Muscle layer of colon (tissue), 2 donors: ENCODE measurements around the gene ASCC3.

Experiments
- H3K27ac ChIP-seq: one replicate; pipeline ENCODE4 v1.7.0; 2013; ENCODE audit warnings: low read depth, mild to moderate bottlenecking, low read length, moderate library complexity
- H3K27me3 ChIP-seq, 2 donors: one replicate each; pipeline ENCODE4 v1.7.0; 2013; ENCODE audit warnings: low read length in 2 of 2, mild to moderate bottlenecking in 2 of 2; ENCODE audit not compliant: insufficient read depth in 2 of 2, control insufficient read depth in 1 of 2
- H3K36me3 ChIP-seq: one replicate; pipeline ENCODE4 v1.7.0; 2013; ENCODE audit warnings: mild to moderate bottlenecking, low read length; ENCODE audit not compliant: insufficient read depth
- H3K4me1 ChIP-seq: one replicate; pipeline ENCODE4 v1.7.0; 2013; ENCODE audit warnings: mild to moderate bottlenecking, low read length; ENCODE audit not compliant: insufficient read depth
- H3K4me3 ChIP-seq, 2 donors: one replicate each; pipeline ENCODE4 v1.7.0; 2013; ENCODE audit warnings: low read length in 2 of 2, low read depth in 1 of 2, mild to moderate bottlenecking in 1 of 2, moderate library complexity in 1 of 2
- H3K9ac ChIP-seq: one replicate; pipeline ENCODE4 v1.7.0; 2013; ENCODE audit warnings: low read length
- H3K9me3 ChIP-seq: one replicate; pipeline ENCODE4 v1.7.0; 2013; ENCODE audit warnings: mild to moderate bottlenecking, low read length
- donor health status: abdominal sarcoma.
- donor health status: Adenocarcinoma of cecum.

Gene ASCC3

DNA sequence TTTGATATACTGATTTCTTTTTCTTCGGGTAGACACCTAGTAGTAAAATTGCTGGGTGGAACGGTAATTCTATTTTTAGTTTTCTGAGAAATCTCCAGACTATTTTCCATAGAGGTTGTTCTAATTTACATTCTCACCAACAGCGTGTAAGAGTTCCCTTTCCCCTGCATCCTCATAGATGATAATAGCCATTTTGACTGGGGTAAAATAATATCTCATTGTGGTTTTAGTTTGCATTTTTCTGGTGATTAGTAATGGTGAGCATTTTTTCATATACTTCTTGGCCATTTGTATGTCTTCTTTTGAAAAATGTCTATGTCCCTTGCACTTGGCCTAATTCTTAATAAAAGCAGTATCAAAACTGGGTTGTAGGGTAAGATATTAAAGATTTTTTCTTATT is 267.5 kb downstream of the ASCC3 start:
- no peaks in the 10 kb centered on the region for H3K4me1 ChIP-seq
- no peak overlapping the region for H3K4me3 ChIP-seq
- H3K36me3 ChIP-seq: peaks cover under 1% of the 10 kb centered on the region
- H3K9me3 ChIP-seq: no peaks in the 10 kb centered on the region
- no peak overlapping the region for H3K9ac ChIP-seq
- no peaks in the 10 kb centered on the region for H3K27me3 ChIP-seq
- H3K27ac ChIP-seq: no peak overlapping the region

DNA sequence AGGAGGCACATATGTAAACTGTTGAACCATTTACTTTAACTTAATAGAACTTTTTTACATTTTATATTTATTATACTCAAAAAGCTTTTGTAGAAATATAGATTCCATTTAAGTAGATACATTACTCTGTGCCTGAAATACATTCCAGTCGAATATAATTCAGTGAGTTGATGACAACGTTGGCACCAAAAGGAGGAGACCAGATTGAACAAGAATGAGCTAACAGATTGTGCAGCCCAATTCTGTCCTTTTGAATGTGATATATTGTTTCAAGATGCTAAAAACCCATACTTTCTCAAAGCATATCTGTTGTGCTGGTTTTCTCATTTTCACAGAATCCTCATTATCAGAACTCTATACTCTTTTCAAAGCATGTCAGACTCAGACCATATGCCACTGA is 269.0 kb downstream of the ASCC3 start:
- Histone ChIP-seq H3K4me1 (no peaks in the 10 kb centered on the region), H3K36me3 (no peaks in the 10 kb centered on the region), H3K4me3 (no peak overlapping the region), H3K27ac (no peak overlapping the region), H3K9me3 (no peaks in the 10 kb centered on the region), H3K9ac (no peak overlapping the region), H3K27me3 (no peaks in the 10 kb centered on the region)

DNA sequence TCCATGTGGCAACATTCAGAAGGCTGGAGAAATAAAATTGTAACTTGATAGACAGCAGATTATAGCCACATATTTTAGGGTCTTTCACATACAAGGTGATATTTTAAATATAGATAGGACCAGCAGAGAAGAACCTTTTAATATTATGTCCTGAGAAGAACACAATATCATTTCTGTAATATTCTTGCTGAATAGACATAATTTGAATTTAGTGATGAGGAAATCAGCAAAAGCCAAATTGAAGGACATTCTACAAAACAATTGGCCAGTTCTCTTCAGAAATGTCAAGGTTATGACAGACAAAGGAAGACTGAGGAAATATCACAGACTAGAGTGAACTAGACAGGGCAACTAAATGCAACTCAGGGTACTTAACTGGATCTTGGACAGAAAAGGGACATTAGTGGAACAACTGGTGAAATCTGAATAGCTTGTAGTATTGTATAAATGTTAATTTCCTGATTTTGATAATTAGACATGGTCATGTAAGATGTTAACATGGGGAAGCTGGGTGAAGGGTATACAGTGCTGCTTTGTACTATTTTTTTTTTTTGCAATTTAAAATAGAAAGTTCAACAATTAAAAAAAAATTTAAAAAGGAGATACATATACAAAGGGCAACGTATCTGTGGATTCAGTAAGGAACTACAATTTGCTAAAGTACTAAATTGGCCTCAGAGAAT is 281.9 kb downstream of the ASCC3 start:
- H3K27ac ChIP-seq: no peak overlapping the region
- H3K4me3 ChIP-seq: no peak overlapping the region
- H3K27me3 ChIP-seq: no peaks in the 10 kb centered on the region
- no peak overlapping the region for H3K9ac ChIP-seq
- peaks cover 7% of the 10 kb centered on the region for H3K36me3 ChIP-seq
- no peaks in the 10 kb centered on the region for H3K4me1 ChIP-seq
- no peaks in the 10 kb centered on the region for H3K9me3 ChIP-seq

- no peak overlapping the region for H3K27ac ChIP-seq
- no peak overlapping the region for H3K4me3 ChIP-seq
- peaks cover 7% of the 10 kb centered on the region for H3K36me3 ChIP-seq
- H3K4me1 ChIP-seq: no peaks in the 10 kb centered on the region
- H3K9ac ChIP-seq: no peak overlapping the region
- H3K9me3 ChIP-seq: no peaks in the 10 kb centered on the region
- H3K27me3 ChIP-seq: no peaks in the 10 kb centered on the region
Measured at GRCh38 chr6:100595456-100595855, 285.7 kb downstream of the ASCC3 start.

DNA sequence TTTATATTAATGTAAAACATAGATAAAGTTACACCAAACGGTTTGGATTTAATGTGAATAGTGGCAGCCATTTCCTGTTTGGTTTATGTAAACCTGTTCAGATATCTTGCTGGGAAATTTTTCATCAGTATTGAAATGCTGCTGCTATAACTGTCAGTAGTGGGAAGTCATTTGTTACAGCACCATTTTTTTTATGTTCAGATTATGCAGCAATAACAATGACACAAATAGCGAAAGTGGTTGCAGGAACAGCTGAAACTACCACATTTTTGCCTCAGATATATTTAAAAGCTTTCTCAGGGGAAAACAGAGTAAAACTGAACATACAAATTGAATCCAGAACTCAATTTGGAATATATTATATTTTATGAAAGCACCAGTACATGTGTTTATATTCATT is 287.6 kb downstream of the ASCC3 start:
- Histone ChIP-seq H3K9ac (no peak overlapping the region), H3K9me3 (no peaks in the 10 kb centered on the region), H3K27ac (no peak overlapping the region), H3K4me1 (no peaks in the 10 kb centered on the region), H3K4me3 (no peak overlapping the region), H3K36me3 (no peaks in the 10 kb centered on the region), H3K27me3 (no peaks in the 10 kb centered on the region)

DNA sequence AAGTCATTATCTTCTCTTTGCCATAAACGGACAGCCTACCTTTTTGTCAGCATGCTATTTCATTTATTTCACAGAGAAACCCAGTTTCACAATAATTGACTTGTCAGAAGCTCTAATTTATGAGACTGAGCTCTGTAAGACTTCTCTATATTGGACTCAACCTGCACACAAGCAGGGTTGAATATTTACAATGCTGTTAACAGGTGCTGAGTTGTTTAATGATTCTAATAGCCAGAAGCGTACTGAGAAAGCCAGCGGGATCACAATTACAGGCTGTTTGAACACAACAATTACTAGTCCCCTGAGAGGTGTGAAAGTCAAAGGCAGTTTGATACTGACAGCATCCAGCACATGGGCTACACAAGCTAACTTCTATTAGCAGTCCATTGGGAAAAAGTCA is 288.2 kb downstream of the ASCC3 start:
- Histone ChIP-seq H3K9ac (no peak overlapping the region), H3K36me3 (no peaks in the 10 kb centered on the region), H3K4me3 (no peak overlapping the region), H3K9me3 (no peaks in the 10 kb centered on the region), H3K27me3 (no peaks in the 10 kb centered on the region), H3K4me1 (no peaks in the 10 kb centered on the region), H3K27ac (no peak overlapping the region)

DNA sequence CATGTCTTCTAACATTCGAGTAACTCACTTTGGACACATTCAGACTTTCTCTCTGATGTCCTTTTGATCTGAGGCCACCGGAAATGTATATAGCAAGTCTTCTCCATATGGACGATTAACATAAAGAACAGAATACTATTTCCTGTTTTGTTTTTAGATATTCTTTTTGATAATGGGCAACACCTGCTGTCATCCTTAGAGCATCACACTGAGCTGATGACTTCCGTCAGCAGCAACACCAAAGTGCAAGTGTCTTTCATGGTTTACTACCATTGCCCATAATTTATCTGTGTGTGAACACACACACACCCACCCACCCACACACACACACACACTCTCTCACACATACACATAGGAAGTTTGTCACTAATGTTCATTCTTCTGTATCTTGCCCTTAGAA is 303.7 kb downstream of the ASCC3 start:
- H3K36me3 ChIP-seq: no peaks in the 10 kb centered on the region
- H3K4me3 ChIP-seq: no peak overlapping the region
- no peaks in the 10 kb centered on the region for H3K27me3 ChIP-seq
- H3K4me1 ChIP-seq: no peaks in the 10 kb centered on the region
- no peak overlapping the region for H3K27ac ChIP-seq
- no peaks in the 10 kb centered on the region for H3K9me3 ChIP-seq
- no peak overlapping the region for H3K9ac ChIP-seq

GRCh38 chr6:100575921-100576320 is 305.2 kb downstream of the ASCC3 start:
- no peak overlapping the region for H3K4me3 ChIP-seq
- H3K9ac ChIP-seq: no peak overlapping the region
- no peaks in the 10 kb centered on the region for H3K27me3 ChIP-seq
- no peaks in the 10 kb centered on the region for H3K4me1 ChIP-seq
- H3K27ac ChIP-seq: no peak overlapping the region
- H3K9me3 ChIP-seq: no peaks in the 10 kb centered on the region
- no peaks in the 10 kb centered on the region for H3K36me3 ChIP-seq

DNA sequence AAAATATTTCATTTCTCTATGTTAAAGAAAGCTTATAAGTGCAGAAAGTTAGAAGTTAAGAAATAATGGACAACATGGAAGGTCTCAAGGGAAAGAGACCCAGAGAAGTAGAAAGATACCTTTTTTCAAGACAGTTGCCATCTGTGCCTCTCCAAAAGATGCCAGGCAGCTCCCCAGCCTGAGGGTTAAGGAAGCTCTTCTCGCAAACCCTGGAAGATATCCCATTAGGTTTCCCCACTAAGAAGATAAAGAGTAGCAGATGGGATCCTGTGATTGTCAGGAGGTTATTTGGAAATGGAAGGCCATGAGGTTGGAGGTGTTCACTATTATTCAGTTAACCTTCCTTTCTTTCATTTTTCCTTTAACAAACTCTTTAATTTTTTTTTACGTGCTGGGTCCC is 306.3 kb downstream of the ASCC3 start:
- H3K9me3 ChIP-seq: no peaks in the 10 kb centered on the region
- no peaks in the 10 kb centered on the region for H3K27me3 ChIP-seq
- no peak overlapping the region for H3K9ac ChIP-seq

DNA sequence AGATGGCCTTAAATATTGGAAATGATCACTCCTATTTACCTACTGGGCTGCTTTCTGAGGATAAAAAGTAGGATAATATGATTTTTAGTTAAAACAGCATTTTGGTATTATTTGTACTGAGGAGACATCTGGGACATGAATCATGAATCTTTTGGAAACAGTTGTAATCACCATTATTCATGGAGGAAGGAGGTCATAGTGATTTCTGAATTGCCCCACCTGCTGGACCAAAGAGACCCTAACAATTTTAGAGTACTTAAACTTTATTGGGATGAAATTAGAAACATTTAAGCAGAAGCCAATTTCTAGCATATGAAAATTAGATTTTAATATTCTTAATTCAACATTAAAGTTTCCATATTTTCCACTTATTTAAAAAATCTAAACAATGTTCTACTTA is 308.0 kb downstream of the ASCC3 start:
- no peaks in the 10 kb centered on the region for H3K4me1 ChIP-seq
- no peaks in the 10 kb centered on the region for H3K36me3 ChIP-seq
- H3K27me3 ChIP-seq: no peaks in the 10 kb centered on the region
- no peak overlapping the region for H3K4me3 ChIP-seq
- no peak overlapping the region for H3K27ac ChIP-seq
- H3K9me3 ChIP-seq: no peaks in the 10 kb centered on the region
- no peak overlapping the region for H3K9ac ChIP-seq

More for the DNA sequence above, 306.3 kb downstream of the ASCC3 start:
- no peak overlapping the region for H3K4me3 ChIP-seq
- H3K27ac ChIP-seq: no peak overlapping the region
- H3K4me1 ChIP-seq: no peaks in the 10 kb centered on the region
- H3K36me3 ChIP-seq: no peaks in the 10 kb centered on the region

DNA sequence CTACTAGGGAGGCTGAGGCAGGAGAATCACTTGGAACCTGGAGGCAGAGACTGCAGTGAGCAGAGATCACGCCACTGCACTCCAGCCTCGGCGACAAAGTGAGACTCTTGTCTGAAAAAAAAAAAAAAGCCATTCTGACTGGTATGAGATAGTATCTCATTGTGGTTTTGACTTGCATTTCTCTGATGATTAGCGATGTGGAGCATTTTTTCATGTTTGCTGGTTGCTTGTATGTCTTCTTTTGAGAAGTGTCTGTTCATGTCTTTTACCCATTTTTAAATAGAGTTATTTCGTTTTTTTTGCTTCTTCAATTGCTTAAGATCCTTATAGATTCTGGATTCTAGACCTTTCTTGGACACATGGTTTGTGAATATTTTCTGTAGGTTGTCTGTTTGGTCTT is 312.9 kb downstream of the ASCC3 start:
- no peak overlapping the region for H3K4me3 ChIP-seq
- H3K9me3 ChIP-seq: no peaks in the 10 kb centered on the region
- no peaks in the 10 kb centered on the region for H3K4me1 ChIP-seq

GRCh38 chr6:100566563-100566962 is 314.6 kb downstream of the ASCC3 start:
- Histone ChIP-seq H3K36me3 (no peaks in the 10 kb centered on the region), H3K27me3 (no peaks in the 10 kb centered on the region), H3K4me3 (no peak overlapping the region), H3K4me1 (no peaks in the 10 kb centered on the region), H3K9ac (no peak overlapping the region), H3K27ac (no peak overlapping the region), H3K9me3 (no peaks in the 10 kb centered on the region)

More for the DNA sequence above, 312.9 kb downstream of the ASCC3 start:
- H3K27me3 ChIP-seq: no peaks in the 10 kb centered on the region
- no peak overlapping the region for H3K9ac ChIP-seq
- H3K36me3 ChIP-seq: no peaks in the 10 kb centered on the region
- H3K27ac ChIP-seq: no peak overlapping the region
